K562 (cell line): ENCODE results near the gene HPS1. TPM values are rescaled to one million over a fixed set of nuclear protein-coding genes. Genes with fewer than 3 reads are reported as not detected.

Source experiments
- CTBP1 ChIP-seq: fragments of 450-650 bp; IDR thresholded peaks from 2 replicates; pipeline ENCODE4 v1.6.1; 2016; ENCODE audit warnings: borderline replicate concordance
- SIN3A ChIP-seq, 2 experiments: fragments of 150-350 bp in 1 of 2; IDR thresholded peaks; 2 replicates each; pipeline ENCODE4 v1.6.1; 2011 to 2016; ENCODE audit warnings: borderline replicate concordance in 2 of 2, low read depth in 2 of 2, low read length in 2 of 2, mild to moderate bottlenecking in 2 of 2, moderate library complexity in 2 of 2; ENCODE audit not compliant: control insufficient read depth in 1 of 2
- TCF7 ChIP-seq: sonication (generic); IDR thresholded peaks from 2 replicates; pipeline ENCODE4 v1.6.1; 2016; ENCODE audit warnings: antibody characterized with exemption, borderline replicate concordance
- U2AF1 ChIP-seq: fragments of 200-400 bp; formaldehyde crosslinking; optimal IDR thresholded peaks from 2 replicates; pipeline ENCODE3; 2017; ENCODE audit warnings: mild to moderate bottlenecking, low read depth, low read length, moderate library complexity
- polyA plus RNA-seq, 8 experiments: library from polyadenylated mRNA; depleted of rRNA in 4 of 8; stranded (reverse) in 5 of 8; unstranded in 3 of 8; fragments of >200 nt; fragmentation: Nextera tagmentation in 2 of 8; fragmentation: Illumina TruSeq in 1 of 8; extraction: Ambion mirVana in 2 of 8; extraction: Trizol in 1 of 8; gene quantifications; 2 replicates each; pipeline versions ENCODE4 v1.2.1 to v1.2.3, GENCODE V29; 2011 to 2014; ENCODE audit warnings: inconsistent platforms in 1 of 8, missing spikeins in 1 of 8
- total RNA-seq, 7 experiments: library from RNA; depleted of rRNA in 6 of 7; stranded (reverse); fragments of >200 nt in 6 of 7; fragmentation: Illumina TruSeq in 2 of 7; extraction: Trizol in 2 of 7; gene quantifications; 2 replicates each; pipeline versions ENCODE4 v1.2.1 to v1.2.3, GENCODE V29; 2011 to 2021; ENCODE audit warnings: low replicate concordance in 1 of 7
- TF ChIP-seq, protein P1 (sequence below), 2 experiments: fragments of 450-650 bp; IDR thresholded peaks; 2 replicates each; pipeline ENCODE4 v1.6.1; 2016; ENCODE audit warnings: mild to moderate bottlenecking in 2 of 2, borderline replicate concordance in 1 of 2, low read depth in 1 of 2, moderate library complexity in 1 of 2

Gene HPS1
- total and polyA plus RNA-seq, 9 of the 15 experiments (the other 6 are each of a cell fraction or from before 2014, with no cell fraction given) = 18.1 to 43.6 (median 26.3) TPM

GRCh38 chr10:98384531-98385133, 62.1 kb downstream of the HPS1 start (continued):
- TF ChIP-seq, protein P1, sequence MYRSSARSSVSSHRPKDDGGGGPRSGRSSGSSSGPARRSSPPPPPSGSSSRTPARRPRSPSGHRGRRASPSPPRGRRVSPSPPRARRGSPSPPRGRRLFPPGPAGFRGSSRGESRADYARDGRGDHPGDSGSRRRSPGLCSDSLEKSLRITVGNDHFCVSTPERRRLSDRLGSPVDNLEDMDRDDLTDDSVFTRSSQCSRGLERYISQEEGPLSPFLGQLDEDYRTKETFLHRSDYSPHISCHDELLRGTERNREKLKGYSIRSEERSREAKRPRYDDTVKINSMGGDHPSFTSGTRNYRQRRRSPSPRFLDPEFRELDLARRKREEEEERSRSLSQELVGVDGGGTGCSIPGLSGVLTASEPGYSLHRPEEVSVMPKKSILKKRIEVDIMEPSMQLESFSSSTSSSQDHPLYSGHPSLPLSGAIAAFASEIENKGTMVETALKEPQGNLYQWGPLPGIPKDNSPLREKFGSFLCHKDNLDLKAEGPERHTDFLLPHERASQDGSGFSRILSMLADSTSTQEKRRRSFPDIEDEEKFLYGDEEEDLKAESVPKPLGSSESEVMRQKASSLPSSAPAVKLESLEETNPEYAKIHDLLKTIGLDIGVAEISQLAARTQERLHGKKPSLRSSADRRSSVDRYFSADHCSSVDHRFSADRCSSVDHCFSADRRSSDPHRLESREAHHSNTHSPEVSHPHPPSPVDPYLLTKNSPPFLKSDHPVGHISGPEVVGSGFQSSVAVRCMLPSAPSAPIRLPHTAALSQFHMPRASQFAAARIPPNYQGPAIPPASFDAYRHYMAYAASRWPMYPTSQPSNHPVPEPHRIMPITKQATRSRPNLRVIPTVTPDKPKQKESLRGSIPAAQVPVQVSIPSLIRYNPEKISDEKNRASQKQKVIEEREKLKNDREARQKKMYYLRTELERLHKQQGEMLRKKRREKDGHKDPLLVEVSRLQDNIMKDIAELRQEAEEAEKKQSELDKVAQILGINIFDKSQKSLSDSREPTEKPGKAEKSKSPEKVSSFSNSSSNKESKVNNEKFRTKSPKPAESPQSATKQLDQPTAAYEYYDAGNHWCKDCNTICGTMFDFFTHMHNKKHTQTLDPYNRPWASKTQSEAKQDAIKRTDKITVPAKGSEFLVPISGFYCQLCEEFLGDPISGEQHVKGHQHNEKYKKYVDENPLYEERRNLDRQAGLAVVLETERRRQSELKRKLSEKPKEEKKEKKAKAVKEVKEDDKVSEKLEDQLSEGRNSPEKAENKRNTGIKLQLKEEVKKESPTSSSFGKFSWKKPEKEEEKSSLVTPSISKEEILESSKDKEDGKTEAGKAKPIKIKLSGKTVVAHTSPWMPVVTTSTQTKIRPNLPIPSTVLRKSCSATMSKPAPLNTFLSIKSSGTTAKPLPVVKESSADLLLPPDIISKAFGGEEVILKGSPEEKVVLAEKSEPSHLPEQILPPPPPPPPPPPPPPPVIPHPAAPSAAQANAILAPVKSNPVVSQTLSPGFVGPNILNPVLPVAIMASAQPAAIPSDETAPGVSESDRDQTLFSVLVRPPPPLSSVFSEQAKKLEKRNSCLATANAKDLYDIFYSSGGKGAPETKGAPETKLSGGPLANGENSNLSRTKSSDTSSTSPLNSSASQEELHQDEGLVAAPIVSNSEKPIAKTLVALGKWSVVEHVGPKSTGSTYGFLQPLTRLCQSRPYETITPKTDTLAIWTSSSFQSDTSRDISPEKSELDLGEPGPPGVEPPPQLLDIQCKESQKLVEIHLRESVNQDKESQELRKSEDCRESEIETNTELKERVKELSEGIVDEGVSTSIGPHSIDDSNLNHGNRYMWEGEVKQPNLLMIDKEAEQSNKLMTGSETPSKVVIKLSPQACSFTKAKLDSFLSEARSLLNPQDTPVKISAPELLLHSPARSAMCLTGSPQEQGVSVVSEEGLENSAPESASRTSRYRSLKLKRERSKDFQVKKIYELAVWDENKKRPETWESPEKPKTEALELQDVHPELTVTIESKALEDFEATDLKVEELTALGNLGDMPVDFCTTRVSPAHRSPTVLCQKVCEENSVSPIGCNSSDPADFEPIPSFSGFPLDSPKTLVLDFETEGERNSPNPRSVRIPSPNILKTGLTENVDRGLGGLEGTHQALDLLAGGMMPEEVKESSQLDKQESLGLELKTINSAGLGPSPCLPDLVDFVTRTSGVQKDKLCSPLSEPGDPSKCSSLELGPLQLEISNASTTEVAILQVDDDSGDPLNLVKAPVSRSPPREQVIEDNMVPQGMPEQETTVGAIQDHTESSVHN (IDR thresholded peaks at IDR 0.05; ENCODE audit: borderline replicate concordance in 1 of 2, low read depth in 1 of 2) = no peak
- TF ChIP-seq SIN3A (IDR thresholded peaks at IDR 0.05; ENCODE audit: borderline replicate concordance in 2 of 2, control insufficient read depth in 1 of 2, low read depth in 2 of 2, low read length in 2 of 2) = no peak
- TF ChIP-seq TCF7 = no peak
- TF ChIP-seq CTBP1 = no peak
- no peak for TF ChIP-seq U2AF1
- TF ChIP-seq, all 486 proteins: peak for 0
